Neural progenitor cell (in vitro differentiated cells): Measurements from ENCODE around the gene CAPZB.

Experiments
- EZH2 ChIP-seq: fragments of 200-600 bp; sonication (generic); IDR thresholded peaks from 2 replicates; pipeline ENCODE4 v1.6.1; 2017; ENCODE audit warnings: antibody characterized with exemption, mild to moderate bottlenecking, moderate library complexity
- EZH2phosphoT487 ChIP-seq: fragments of 200-600 bp; sonication (generic); IDR thresholded peaks from 2 replicates; pipeline ENCODE4 v1.6.1; 2017; ENCODE audit warnings: antibody characterized with exemption
- TF ChIP-seq, protein P1 (sequence below): fragments of 200-600 bp; sonication (generic); IDR thresholded peaks from 2 replicates; pipeline ENCODE4 v1.5.1; 2017; ENCODE audit warnings: antibody characterized with exemption, mild to moderate bottlenecking

DNA sequence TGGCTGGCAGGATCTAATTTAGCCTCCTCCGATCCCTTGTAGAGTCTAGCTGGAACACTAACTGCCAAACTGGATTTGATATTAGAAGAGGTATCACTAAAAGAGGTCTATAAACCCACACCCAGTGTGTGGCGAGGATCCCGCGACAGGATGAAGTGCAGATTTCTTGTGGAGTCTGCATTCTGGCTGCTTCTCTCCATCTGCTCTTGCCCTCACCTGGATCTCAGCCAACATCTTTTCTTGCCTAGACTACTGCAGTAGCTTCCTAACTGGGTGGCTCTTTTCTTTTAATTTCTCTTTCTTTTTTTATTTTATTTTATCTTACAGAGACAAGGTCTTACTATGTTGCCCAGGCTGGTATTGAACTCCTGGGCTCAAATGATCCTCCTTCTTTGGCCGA lies 48.9 kb upstream of the CAPZB start:
- TF ChIP-seq, protein P1, sequence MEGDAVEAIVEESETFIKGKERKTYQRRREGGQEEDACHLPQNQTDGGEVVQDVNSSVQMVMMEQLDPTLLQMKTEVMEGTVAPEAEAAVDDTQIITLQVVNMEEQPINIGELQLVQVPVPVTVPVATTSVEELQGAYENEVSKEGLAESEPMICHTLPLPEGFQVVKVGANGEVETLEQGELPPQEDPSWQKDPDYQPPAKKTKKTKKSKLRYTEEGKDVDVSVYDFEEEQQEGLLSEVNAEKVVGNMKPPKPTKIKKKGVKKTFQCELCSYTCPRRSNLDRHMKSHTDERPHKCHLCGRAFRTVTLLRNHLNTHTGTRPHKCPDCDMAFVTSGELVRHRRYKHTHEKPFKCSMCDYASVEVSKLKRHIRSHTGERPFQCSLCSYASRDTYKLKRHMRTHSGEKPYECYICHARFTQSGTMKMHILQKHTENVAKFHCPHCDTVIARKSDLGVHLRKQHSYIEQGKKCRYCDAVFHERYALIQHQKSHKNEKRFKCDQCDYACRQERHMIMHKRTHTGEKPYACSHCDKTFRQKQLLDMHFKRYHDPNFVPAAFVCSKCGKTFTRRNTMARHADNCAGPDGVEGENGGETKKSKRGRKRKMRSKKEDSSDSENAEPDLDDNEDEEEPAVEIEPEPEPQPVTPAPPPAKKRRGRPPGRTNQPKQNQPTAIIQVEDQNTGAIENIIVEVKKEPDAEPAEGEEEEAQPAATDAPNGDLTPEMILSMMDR = no peak
- no peak for TF ChIP-seq EZH2phosphoT487
- TF ChIP-seq EZH2 = no peak
